Epithelial cell of esophagus (primary cell): Measurements from ENCODE around the gene BLID.
A peak's percentile ranks its signal among the peaks of the same experiment; 100 is the strongest.

ENCODE experiments used
- DNase-seq: peaks from one replicate; pipeline ENCODE4 v3.0.0; 2010; ENCODE audit warnings: low read depth
- H3K4me3 ChIP-seq: 2 replicates; pipeline ENCODE4 v1.5.1; 2011; ENCODE audit warnings: mild to moderate bottlenecking, low read length, control low read depth
- CTCF ChIP-seq: IDR thresholded peaks from 2 replicates; pipeline ENCODE4 v1.5.1; 2011; ENCODE audit warnings: low read depth, mild to moderate bottlenecking, low read length, control low read depth, inconsistent platforms; ENCODE audit not compliant: insufficient read depth; ENCODE audit errors: missing control alignments

Gene BLID

GRCh38 chr11:122158171-122158570 lies 42.2 kb upstream of the BLID start:
- H3K4me3 ChIP-seq = peak overlapping the region; percentile 48
- DNase-seq = peak; percentile 13
- TF ChIP-seq CTCF = no peak

- no peak for TF ChIP-seq CTCF
- DNase-seq = peak; percentile 22
- H3K4me3 ChIP-seq = peak overlapping the region; percentile 48
Measured at GRCh38 chr11:122157653-122158161, 41.7 kb upstream of the BLID start.

- H3K4me3 ChIP-seq = peak overlapping the region; percentile 48
- peak; percentile 73 for DNase-seq
- no peak for TF ChIP-seq CTCF
Measured at GRCh38 chr11:122156940-122157382, 40.9 kb upstream of the BLID start.

- H3K4me3 ChIP-seq = no peak overlapping the region
- no peak for DNase-seq
- no peak for TF ChIP-seq CTCF
Measured at GRCh38 chr11:122155765-122156527, 39.9 kb upstream of the BLID start.

- TF ChIP-seq CTCF = no peak
- no peak overlapping the region for H3K4me3 ChIP-seq
Measured at GRCh38 chr11:122154994-122155393, 39.0 kb upstream of the BLID start.

GRCh38 chr11:122154227-122154626 lies 38.2 kb upstream of the BLID start:
- TF ChIP-seq CTCF = no peak
- H3K4me3 ChIP-seq = no peak overlapping the region
- no peak for DNase-seq

More at GRCh38 chr11:122154994-122155393, 39.0 kb upstream of the BLID start:
- DNase-seq = no peak
